Activated T-cell treated with anti-CD3 and anti-CD28 coated beads for 4 hours (primary cell): Measurements from ENCODE around the gene GOLT1B.

ENCODE experiments used
- DNase-seq: peaks from one replicate; pipeline ENCODE4 v3.0.0-alpha.2; 2020

The GOLT1B gene

DNA sequence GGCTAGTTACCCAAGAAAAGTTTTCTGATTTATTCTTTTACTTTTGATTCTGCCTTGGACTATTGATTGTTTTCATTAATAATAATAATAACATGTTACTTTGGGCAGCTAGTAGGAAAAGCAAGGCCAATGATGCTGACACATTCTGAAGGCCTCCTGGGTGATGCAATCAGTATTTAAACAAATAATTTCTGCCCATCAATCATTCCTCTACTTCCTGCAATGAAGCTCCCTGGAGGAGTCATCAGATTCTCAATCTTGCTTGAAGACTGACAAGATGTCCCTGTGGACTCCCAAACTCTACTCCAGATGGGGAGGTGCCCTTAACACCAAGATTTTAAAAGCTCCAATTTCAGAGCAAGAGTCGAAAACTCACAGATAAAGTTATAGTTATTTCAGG lies 24.5 kb downstream of the GOLT1B start, which contains the start of gene SPX:
TSS of gene SPX (plus strand) at position 244 of the 400 bp plus-strand sequence. CDS start 177 bp downstream, outside the sequence.
- no peak for DNase-seq

DNA sequence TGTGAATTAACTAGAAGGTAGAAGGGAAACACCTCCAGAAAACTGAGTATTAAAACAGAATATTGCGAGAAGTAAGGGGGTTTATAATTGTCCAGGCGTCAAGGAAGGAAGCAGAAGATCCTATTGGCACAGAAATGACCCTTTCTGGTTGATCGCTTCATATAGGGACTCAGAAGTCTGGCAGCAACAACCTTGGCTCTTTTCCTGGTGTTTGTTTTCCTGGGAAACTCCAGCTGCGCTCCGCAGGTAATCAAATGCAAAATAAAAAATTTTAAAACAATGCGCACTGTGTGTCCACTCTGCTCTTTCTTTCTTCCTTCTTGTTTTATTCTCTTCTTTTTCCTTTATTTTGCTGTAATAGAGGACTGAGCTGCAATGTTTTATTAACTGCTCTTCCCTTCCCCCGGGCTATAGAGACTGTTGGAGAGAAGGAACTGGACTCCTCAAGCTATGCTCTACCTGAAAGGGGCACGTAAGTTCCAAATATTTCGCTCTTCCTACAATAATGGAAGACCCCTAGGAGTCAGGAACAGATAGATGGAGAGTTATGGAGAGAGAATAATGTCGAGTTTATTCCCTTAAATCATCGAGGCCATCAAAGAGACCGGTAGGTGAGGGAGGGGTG lies 25.2 kb downstream of the GOLT1B start:
- no peak for DNase-seq

DNA sequence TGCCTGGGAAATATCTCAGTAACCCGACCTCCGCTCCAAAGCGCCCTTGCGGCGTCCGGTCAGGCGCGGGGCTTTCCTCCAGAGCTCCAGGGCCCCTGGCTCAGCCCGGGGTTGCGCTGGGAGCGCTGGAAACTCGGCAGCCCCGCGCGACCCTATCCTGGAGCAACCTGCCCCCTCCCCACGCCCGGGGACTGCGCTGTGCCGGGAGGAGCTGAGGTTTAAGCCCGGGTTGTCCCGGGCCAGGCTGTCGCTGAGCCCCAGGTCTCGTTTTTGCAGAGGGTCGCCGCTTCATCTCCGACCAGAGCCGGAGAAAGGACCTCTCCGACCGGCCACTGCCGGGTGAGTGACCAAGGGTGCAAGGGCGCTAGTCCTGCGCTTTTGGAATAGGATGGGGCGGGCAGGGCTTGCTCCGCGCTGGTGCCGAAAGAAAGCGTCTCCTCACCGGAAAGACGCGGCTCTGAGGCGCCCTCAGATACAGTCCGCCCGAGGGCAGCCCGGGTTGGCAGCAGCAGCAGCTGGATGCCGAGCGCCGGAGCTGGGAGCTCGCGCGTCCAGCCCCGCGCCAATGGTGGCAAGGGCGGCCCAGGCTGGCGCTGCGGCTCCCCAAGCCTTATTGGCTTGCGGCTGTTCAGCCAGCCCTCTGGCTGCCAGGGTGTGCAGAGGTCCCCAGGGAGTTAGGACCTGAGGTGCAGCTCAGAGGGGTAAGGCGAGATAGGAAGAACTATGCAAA lies 26.0 kb downstream of the GOLT1B start:
- no peak for DNase-seq

DNA sequence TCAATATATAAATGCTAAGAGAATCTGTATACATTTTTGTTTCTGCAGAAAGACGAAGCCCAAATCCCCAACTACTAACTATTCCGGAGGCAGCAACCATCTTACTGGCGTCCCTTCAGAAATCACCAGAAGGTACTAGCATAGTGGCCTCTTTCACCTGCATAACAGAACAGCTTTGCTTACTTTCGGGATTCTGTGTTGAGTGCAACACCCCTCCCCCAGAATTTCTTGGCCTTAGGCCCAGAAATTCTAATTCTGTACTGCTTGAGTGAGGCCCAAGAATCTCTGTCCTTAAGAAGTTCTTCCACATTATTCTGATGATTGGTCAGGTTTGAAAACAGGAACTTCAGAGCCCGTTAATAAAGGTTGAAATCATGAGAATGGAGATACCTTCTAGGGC lies 27.4 kb downstream of the GOLT1B start:
- no peak for DNase-seq

DNA sequence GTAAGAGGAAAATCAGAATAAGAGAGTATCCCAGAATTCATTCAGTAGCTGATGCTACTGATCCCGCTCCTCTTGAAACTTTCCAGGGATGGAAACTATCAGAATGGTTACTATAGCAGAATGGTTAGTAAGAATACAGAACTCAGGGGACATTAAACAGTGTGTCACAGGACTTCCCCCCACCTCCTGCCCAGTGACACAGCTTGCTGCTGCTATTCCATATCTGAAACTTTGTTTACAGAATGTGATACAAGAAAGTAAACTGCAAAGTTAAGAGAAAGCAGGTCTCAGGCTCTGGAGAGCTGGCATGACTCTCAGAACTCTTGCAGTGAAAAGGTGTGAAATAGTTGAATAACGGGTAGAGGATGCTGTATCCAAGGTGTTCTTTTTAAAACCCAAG lies 27.9 kb downstream of the GOLT1B start:
- DNase-seq, result no peak

DNA sequence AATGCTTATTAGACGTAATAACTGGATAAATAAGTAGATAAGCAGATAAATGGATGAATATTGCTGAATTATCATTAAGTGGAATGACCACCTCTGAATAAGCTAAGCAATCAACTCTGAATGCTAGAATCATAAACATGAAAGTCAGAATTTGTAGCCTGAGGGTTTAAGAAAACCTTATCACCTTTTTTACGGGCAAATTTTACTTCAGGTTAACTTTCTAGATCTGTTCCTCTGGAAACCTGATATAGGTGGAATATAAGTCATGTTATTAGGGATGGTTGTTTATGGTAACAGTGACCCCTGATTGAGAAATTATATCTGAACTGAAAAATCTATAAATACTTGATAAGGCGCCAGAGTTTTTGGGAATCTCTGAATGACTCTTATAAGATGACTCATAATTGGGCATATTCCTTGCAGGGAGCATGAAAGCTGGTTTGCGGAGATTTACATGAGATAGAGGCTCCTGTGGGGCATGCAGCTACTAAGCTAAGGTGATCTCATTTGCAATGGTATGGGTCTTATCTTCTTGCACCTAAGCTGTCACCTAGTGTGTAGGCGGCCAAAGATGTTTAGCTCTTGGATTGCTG lies 36.6 kb downstream of the GOLT1B start:
- DNase-seq, result no peak

DNA sequence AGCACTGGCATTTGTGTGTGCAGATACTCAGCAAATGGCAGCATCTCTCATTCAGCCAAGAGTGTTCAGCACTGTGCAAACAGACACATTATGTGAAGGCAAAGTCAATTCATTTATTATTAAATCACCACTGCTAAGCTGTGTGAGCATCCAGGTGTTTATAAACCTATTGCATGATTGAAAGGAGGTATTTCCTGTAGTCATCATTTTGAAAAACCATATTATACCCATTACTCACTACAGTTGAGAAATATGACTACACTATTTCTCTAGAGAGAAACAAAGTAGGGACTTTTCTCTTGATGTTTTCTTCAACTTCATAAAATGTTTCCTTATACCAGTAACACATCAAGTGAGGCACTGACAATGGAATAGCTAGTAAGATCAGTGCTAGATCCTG lies 38.2 kb downstream of the GOLT1B start:
- no peak for DNase-seq

DNA sequence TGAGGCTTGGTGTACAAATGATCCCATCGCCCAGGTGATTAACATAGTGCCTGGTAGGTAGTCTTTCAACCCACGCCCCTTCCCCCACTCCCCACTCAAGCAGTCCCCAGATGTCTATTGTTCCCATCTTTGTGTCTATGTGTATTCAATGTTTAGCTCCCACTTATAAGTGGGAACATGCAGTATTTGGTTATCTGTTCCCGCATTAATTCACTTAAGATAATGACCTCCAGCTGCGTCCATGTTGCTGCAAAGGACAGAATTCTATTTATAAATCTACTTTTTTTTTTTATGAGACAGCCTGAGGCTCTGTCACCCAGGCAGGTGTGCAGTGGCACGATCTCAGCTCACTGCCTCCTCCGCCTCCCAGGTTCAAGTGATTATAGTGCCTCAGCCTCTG lies 40.2 kb downstream of the GOLT1B start:
- DNase-seq, result no peak

DNA sequence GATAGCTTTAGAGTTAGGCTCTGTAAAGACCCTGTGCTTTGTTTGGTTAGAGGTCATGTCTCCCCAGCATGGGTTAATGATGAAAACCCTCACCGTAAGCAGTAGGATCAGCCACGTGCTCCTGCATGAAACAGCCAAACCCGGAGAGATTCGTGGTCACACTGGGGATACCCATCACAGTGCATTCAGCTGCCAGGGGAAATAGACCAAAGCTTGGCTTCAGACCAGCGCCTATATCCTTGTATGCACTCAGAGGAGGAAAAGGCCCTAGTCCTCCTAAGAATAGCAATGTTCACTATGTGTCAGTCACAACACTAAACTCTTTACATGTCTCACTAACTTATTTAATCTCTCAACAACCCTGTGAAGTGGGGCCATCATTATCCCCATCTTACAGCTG lies 40.8 kb downstream of the GOLT1B start:
- DNase-seq, result no peak

DNA sequence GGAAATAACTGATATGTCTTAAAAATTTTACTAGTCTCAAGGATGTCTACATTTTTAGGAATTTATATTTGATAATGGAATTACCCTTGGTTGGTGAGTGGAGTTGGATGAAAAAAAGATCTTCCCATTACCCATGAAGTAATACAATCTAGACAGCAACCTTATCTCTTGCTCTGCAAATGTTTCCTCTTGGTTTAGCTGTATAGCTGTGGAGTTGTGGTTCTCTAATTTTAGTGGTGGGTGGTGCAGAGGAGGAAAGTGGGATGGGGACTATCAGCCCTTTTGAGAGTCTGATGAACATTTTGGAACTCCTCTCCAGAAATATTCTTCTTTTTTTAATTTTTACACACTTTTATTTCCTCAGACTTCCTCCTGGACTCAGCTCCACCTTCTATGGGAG lies 41.6 kb downstream of the GOLT1B start:
- no peak for DNase-seq

DNA sequence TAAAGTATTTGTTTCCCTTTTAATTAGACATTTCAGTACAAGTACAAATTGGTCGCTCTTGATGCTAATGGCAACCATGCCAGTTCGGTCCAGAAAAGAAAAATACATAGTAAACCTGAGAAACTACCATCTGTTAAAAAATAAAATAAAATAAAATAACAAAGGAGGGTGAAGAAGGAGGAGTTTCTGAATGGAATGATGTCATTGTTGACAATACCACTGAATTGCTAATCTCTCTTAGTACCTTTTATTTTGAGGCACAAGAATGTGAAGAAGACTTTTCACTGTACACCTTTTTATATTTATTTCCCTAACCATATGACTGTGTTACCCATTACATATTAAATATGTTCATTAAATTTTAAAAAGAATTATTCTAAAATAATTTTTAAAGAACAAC lies 44.0 kb downstream of the GOLT1B start:
- no peak for DNase-seq

DNA sequence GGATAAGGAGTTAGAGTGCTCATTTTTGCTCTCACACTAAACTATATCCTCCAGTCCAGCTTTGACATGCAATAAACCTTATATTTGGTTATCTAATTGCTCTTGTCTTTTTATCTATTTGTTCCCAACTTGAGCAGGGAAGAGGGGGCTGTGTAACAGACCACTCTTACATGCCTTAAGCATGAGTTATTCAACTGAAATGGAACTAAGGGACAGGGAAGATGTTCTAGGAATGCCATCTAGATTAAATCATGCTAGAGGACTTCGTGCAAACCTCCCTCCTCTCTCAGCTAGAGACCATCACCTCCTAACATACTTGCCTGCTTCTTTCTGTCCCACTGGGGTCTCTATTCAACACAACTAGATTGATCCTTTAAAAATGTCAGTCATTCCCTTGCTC lies 45.1 kb downstream of the GOLT1B start:
- DNase-seq, result no peak

DNA sequence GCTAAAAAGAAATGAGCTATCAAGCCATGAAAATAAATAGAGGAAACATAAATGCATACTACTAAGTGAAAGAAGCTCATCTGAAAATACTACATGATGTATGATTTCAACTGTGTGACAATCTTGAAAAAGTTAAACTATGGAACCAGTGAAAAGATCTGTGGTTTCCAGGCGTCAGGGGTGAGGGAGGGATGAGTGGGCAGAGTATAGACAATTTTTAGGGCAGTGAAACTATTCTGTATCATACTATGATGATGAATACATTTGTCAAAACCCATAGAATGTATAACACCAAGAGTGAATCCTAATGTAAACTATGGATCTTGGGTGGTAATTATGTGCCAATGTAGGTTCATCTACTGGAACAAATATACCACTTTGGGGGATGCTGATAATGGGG lies 45.8 kb downstream of the GOLT1B start:
- DNase-seq, result no peak

DNA sequence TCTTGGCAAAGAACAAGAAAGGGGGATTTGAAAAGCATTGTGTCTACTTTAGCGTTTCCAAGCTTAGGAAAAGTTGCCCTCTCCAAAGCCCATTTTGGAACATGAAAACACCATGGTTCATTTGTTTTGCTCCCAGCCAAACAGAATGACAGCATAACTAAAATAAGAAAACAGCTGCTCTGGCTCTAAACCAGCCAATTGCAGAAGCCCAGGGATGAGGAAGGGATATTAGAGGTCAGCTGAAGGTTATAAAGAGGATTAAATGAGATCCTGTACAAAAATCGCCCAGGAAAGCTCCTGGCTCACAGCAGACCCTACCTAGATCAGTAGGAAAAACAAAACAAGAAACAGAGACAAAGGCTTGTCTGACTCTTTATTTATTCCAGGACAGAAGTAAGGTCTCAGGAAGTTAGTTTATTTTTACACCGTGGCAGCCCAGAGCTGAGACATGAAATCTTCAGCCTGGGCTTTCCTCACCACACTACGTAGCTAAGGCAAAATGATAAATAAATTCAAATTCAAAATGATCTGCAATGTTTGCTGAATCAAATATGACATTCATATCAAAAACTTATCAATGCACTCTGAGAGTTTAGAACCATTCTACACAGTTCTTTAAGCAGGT lies 50.4 kb downstream of the GOLT1B start:
- no peak for DNase-seq

DNA sequence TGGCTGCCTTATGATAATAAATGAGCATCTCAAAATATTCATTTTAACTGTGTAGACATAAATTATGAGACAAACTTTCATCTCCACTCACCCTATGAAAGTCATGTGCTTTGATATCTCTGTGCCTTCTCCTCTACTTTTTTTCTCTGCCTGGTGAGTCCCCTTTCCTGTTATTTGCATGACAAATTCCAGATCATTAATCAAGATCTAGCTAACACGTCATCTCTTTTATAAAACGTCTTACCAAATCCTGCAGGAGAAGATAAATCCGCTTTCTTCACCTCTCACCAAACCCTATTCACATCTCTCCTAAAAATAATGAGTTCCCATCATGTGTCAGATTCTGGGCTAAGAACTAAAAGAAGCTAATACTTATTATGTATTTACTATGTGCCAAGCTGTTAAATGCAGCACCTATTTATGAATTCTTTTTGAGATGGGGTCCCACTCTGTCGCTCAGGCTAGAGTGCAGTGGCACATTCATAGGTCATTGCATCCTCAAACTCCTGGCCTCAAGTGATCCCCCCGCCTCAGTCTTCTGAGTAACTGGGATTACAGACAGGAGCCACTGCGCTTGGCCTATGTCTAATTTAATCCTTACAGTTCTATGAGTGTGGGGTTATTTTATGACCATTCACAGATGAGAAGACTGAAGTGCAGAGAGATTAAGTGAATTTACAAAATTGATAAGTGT lies 51.2 kb downstream of the GOLT1B start:
- no peak for DNase-seq

DNA sequence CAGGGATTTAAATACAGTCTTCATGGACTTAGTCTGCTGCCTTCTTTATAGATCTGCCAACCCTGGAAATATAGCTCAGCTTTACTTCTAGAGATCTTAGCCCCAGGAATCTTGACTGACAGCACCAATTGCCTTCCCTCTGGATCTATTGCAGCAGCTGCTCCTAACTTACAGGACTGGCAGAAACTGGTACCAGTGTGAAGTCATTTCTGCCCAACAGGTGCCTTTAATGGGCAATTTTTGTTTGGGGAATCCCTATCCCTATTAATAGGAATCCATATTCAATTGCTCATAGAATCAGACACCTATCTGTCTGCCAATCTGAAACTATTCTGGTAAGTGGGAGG lies 51.7 kb downstream of the GOLT1B start:
- DNase-seq, result no peak

DNA sequence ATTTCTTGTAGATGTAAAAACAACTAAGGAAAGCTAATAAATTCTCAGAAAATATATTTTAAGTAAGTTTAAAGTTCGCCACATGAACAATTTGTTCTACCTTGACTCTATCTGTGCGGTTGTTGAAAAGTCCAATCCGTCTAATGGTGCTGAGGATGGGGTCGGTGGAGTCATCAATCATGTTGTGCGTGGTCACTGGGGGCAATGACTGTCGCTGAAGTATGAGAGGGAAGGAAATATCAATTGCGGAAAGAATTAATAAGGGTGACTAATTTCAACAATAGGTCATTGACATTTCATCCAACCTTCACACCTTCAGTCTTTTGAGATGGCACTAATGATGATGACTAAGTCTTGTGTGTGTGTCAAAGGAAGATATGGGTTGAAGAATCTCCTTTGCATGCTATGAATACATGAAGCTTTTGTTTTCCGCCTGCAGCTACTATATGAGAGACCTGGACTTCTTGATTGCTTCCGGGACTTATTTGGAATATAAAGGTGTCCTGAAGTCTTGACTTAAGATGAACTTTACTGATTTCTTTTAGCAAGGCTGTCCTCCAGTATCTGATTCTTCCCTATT lies 56.6 kb downstream of the GOLT1B start:
- no peak for DNase-seq

DNA sequence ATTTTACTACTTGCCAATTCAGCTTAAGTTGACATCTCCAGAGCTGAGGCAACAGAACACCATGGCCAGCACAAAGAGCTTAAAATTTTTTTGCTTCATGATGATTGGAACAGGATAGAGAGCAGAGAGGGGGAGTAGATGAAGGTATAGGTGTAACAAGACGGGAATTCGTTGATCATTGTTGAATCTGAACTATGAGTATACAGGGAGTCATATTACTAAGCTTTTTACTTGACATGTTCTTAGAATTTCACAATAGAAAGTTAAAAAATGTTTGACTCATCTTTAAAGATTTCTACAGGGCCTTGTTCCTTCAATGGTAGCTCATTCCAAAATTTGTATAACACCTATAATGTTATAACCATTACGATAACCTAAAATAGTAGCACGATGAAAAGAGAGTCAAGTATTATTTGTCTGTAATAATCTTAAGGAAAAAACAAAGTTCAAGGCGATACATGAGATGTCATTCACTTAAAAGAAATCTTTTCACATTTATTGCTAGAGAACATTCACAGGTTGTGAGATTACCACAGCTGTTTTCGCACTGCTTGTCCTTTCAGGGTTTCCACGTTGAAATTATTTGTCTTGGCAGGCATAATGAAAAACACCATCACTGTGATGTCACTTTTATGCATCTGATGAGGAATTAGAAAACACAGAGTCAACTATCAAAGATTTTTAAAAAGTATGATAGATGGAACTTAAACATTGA lies 58.4 kb downstream of the GOLT1B start:
- DNase-seq, result no peak

DNA sequence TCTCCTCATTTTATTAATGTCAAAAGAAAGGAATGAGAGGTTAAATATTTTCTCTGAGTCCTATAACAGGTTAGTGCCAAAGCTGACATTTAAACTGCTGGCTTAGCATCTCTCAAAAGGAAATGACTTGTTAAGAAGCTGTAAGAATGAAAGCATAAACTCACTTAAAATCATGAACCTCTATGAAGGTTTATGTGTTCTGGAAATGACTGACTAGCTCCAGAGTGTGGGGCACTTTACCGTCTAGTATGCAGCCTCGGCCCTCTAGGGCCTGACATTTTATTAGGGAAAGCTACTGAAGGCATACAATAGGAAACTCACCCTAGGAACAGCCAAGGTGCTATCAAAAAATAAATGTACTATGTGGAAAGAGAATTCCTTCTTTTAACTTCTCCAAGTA lies 59.6 kb downstream of the GOLT1B start:
- DNase-seq, result no peak

DNA sequence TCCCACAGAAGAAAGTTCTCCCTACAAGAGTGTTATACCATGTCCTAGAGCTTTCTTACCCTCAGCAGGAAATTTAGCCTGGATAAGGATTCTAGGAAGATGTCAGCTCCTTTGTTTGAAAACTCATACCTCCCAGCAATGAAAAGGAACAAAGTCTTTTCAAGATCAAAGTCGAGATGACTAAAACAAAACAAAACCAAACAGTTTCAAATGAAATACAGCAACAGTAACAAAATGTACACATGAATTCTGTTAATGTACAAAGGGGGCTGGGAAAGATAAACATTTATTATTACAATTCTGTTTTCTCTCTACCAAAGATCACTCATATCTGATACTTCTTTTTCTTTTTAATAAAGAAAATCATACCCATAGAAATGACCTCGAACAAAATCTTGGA lies 61.3 kb downstream of the GOLT1B start:
- no peak for DNase-seq

DNA sequence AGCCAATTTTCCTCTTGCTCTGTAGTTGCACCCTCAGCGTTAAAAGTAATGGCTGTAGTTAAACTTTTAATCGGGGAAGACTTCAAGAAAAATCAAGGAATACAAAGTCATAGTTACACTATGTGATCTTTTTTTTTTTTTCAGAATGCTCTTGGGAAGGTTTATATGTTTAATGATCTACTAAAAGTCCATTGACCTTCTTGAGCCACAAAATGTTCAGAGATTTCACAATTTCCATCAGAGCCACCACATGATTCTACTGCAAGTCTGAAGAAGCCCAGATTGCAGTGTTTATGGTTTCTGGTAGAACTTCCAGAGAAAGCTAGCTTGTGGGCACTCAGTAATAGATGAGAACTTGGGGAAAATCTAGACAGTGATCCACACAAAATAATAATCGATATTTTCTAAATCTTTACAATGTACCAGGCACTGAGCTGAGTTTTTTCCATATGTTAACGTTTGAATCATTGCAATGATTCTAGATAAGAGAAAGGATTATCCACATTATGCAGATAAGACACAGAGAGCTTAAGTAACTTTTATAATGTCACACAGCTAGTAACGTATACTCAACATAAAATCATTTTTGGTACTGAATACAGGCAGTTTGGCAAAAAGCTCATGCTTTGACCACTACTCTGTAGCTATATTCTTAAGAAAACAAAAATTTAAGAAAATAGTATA lies 64.8 kb downstream of the GOLT1B start:
- no peak for DNase-seq

DNA sequence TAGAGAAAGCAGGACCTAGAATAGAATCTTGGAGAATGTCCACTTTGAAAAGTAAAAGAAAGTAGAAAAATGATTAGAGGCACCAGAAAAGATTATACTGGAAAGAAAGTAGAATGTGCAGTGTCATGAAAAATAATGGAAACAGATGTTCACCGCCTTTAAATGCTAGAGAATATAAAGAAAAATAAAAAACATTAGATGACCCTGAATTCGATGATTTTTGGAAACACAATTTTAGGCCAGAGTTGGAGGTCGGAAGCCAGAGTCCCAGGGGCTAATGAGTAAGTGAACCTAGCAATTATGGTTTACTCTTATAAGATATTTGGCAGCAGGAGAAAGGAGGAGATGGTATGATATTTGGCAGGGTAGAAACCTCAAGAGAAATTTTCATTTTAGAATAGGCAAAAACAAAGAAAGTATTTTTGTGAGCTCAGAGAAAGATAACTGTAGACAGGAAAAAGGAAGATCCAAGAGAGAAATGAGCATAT lies 65.4 kb downstream of the GOLT1B start:
- DNase-seq, result no peak
